ENCODE results near the gene TIMM10B. TPM values are rescaled to one million over a fixed set of nuclear protein-coding genes. Genes with fewer than 3 reads are reported as not detected.
"Not testable (repeated sequence)": the region's sequence is repeated elsewhere in the genome, so short reads cannot be mapped to it uniquely, and the experiment has no call there.

Gene TIMM10B
- total RNA-seq, 2 experiments from 2014 or later = 29.2 to 47.0 TPM

DNA sequence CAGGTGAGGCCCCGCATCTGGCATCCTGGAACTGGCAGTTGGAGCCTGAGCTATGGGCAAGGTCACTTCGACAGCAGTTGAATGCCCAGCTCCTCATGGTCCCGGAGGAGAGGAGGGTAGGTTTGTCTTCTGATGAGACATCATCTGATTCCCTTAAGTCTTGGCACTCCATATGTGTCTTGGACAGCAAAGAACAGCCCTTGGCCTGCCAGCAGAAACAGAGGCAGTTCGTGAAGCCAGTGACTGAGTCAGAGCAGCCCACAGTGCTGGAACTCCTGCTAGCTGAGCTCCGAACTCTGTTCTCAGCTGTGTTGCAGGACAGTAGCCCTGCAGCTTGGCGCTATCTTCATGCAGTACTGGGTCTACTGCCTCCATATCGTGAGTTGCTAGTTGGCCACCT lies 16.8 kb downstream of the TIMM10B start:
- CTCF ChIA-PET = interaction anchor here (0.8 to 1.6 kb wide), 6 partner anchors 12 to 135 kb away, joined by 3 to 6 read pairs (median 3); no protein-coding TSS in a partner anchor
- ATAC-seq (no peak), DNase-seq (no peak)
- H3K27ac Mint-ChIP-seq = no peak overlapping the region
- no peak overlapping the region for H3K4me3 Mint-ChIP-seq
- peaks cover 17% of the 10 kb centered on the region for H3K36me3 Mint-ChIP-seq
- peaks cover 8% of the 10 kb centered on the region for H3K4me1 Mint-ChIP-seq
- H3K9me3 Mint-ChIP-seq (ENCODE audit: low read depth) = no peaks in the 10 kb centered on the region
- H3K27me3 Mint-ChIP-seq = no peaks in the 10 kb centered on the region

- H3K4me3 Mint-ChIP-seq = no peak overlapping the region
- H3K27ac Mint-ChIP-seq = no peak overlapping the region
- peaks cover 8% of the 10 kb centered on the region for H3K4me1 Mint-ChIP-seq
- ATAC-seq = no peak
- H3K9me3 Mint-ChIP-seq (ENCODE audit: low read depth) = no peaks in the 10 kb centered on the region
- peaks cover 17% of the 10 kb centered on the region for H3K36me3 Mint-ChIP-seq
- no peak for DNase-seq
- CTCF ChIA-PET = interaction anchor here (0.8 to 1.6 kb wide), 7 partner anchors 12 to 136 kb away, joined by 3 to 6 read pairs (median 3); no protein-coding TSS in a partner anchor
- no peaks in the 10 kb centered on the region for H3K27me3 Mint-ChIP-seq
Observed at GRCh38 chr11:6498544-6498943, 17.2 kb downstream of the TIMM10B start.

GRCh38 chr11:6502382-6502781 lies 21.1 kb downstream of the TIMM10B start:
- Mint-ChIP-seq H3K27me3 (no peaks in the 10 kb centered on the region), H3K9me3 (ENCODE audit: low read depth) (no peaks in the 10 kb centered on the region), H3K4me3 (no peak overlapping the region), H3K27ac (no peak overlapping the region), H3K36me3 (peaks cover 12% of the 10 kb centered on the region), H3K4me1 (peaks cover 8% of the 10 kb centered on the region)
- CTCF ChIA-PET = no interaction called here
- no peak for DNase-seq
- no peak for ATAC-seq

DNA sequence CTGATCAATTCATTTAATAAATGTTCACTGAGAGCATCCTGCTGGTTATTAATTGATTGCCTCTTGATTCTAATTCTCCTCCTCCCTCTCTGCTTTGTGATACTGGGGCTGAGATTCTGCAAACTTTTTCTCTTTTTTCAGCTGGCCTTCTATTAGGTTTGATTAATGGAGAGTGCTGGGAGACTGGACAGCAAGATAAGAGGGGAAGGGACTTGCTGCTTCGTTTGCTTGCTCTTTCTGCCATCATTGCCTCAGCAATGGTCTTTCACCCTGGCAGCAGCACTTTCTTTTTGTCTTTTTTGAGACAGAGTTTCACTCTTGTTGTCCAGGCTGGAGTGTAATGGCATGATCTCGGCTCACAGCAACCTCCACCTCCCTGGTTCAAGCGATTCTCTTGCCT lies 22.9 kb downstream of the TIMM10B start:
- no peak for ATAC-seq
- CTCF ChIA-PET = interaction anchor here (0.7 to 5.6 kb wide), 10 partner anchors 9 to 201 kb away, joined by 3 to 82 read pairs (median 3); partner anchors contain the start of gene MRPL17
- no peaks in the 10 kb centered on the region for H3K9me3 Mint-ChIP-seq (ENCODE audit: low read depth)
- no peaks in the 10 kb centered on the region for H3K27me3 Mint-ChIP-seq
- peaks cover 11% of the 10 kb centered on the region for H3K36me3 Mint-ChIP-seq
- no peak for DNase-seq
- H3K27ac Mint-ChIP-seq = no peak overlapping the region
- peaks cover 8% of the 10 kb centered on the region for H3K4me1 Mint-ChIP-seq
- H3K4me3 Mint-ChIP-seq = no peak overlapping the region

DNA sequence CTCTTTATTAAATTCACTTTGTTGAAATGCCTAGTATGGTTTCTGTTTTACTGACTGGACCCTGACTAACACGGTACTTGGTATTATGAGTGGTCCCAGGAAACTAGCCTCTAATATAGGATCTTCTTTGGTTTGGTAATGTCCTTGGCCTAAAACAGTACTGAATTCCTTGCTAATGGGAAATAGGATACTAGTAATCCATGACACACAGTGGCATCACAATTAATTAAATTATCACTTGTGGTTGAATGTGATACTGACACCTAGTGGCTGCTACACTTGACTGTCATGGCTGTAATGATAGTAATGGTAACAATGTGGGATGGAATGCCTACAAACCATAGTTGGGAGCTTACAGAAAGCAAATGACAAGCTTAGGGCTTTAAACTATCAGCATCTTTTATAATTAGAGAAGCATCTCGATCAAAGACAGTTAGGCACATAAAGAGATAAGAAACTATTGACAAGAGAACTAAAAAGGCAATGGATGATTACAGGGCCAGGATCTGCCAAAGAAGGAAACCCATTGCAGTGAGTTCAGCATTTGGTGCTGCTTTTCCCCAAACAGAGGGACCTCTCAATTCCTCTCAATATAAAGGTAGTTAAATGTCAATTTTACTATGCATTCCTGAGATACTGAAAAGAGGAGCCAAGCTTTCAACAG lies 24.4 kb downstream of the TIMM10B start:
- Mint-ChIP-seq H3K9me3 (ENCODE audit: low read depth) (no peaks in the 10 kb centered on the region), H3K27me3 (no peaks in the 10 kb centered on the region), H3K27ac (no peak overlapping the region), H3K4me1 (peaks cover 4% of the 10 kb centered on the region), H3K36me3 (peaks cover 14% of the 10 kb centered on the region), H3K4me3 (no peak overlapping the region)
- peak; percentile 63 for ATAC-seq
- no peak for DNase-seq
- CTCF ChIA-PET = interaction anchor here (0.6 to 5.6 kb wide), 24 partner anchors 8 to 188 kb away, joined by 3 to 82 read pairs (median 4); partner anchors contain the start of genes HPX, MRPL17 and SMPD1

- no peaks in the 10 kb centered on the region for H3K4me1 Mint-ChIP-seq
- ATAC-seq (no peak), DNase-seq (no peak)
- H3K27ac Mint-ChIP-seq = no peak overlapping the region
- CTCF ChIA-PET = no interaction called here
- no peak overlapping the region for H3K4me3 Mint-ChIP-seq
- H3K27me3 Mint-ChIP-seq = no peaks in the 10 kb centered on the region
- H3K9me3 Mint-ChIP-seq (ENCODE audit: low read depth) = no peaks in the 10 kb centered on the region
- peaks cover 31% of the 10 kb centered on the region for H3K36me3 Mint-ChIP-seq
Observed at GRCh38 chr11:6516865-6517264, 35.6 kb downstream of the TIMM10B start.

DNA sequence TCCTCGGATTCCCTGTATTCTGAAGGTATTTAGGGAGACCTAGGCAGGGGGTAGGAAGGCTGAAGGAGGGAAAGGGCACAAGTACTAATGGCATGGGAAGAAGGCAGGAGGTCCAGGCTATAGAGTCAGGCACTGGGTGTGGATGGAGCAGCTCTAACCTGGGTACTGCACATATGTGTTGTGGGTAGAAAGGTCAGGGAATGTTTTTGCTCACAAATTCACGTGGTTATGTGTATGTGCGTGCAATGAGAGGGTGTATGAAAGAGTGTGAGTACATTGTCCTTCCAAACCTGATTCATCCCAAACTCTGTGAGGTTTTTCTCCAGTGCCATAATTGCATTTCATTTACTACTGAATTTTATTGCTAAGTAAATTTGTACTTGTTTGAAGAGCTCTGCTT lies 39.0 kb downstream of the TIMM10B start:
- no peak for DNase-seq
- Mint-ChIP-seq H3K4me1 (peaks cover 8% of the 10 kb centered on the region), H3K27ac (no peak overlapping the region), H3K4me3 (no peak overlapping the region), H3K9me3 (ENCODE audit: low read depth) (no peaks in the 10 kb centered on the region), H3K27me3 (no peaks in the 10 kb centered on the region), H3K36me3 (peaks cover 35% of the 10 kb centered on the region)
- CTCF ChIA-PET = interaction anchor here (1.7 kb wide), 2 partner anchors 10 to 15 kb away, joined by 11 to 14 read pairs; no protein-coding TSS in a partner anchor
- no peak for ATAC-seq

- not testable (repeated sequence) for H3K9me3 Mint-ChIP-seq (ENCODE audit: low read depth); H3K27ac Mint-ChIP-seq; ATAC-seq; H3K4me3 Mint-ChIP-seq; DNase-seq; H3K27me3 Mint-ChIP-seq
- peaks cover 19% of the 10 kb centered on the region for H3K4me1 Mint-ChIP-seq
- H3K36me3 Mint-ChIP-seq = peaks cover 43% of the 10 kb centered on the region
- CTCF ChIA-PET = interaction anchor here (0.8 to 2.2 kb wide), 4 partner anchors 9 to 162 kb away, joined by 3 to 6 read pairs (median 5); partner anchors contain the start of gene MRPL17
Observed at GRCh38 chr11:6521946-6522345, 40.6 kb downstream of the TIMM10B start.

DNA sequence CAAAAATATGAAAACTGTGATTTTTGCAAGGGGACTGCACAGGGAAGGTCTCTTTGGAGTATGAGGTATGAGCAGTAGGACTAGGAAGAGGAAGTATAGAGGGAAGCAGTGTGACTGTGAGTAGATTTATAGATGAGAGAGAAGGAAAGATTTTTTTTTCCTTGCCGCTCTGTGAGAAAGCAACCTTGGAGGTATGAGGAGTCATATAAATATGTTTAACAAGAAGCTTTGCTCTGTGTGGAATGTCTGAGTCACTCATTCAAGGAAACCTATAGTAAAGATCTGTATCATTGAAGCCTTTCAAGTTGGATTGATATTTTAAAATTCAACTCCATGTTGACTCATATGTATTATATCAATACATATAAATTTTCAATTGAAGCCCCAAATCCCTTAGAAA lies 42.0 kb downstream of the TIMM10B start:
- CTCF ChIA-PET = interaction anchor here (1.9 to 2.2 kb wide), 2 partner anchors 8 to 18 kb away, joined by 6 read pairs; no protein-coding TSS in a partner anchor
- ATAC-seq = no peak
- H3K4me3 Mint-ChIP-seq = no peak overlapping the region
- no peaks in the 10 kb centered on the region for H3K27me3 Mint-ChIP-seq
- DNase-seq = no peak
- no peaks in the 10 kb centered on the region for H3K9me3 Mint-ChIP-seq (ENCODE audit: low read depth)
- peaks cover 46% of the 10 kb centered on the region for H3K36me3 Mint-ChIP-seq
- peaks cover 19% of the 10 kb centered on the region for H3K4me1 Mint-ChIP-seq
- H3K27ac Mint-ChIP-seq = no peak overlapping the region

- Mint-ChIP-seq H3K36me3 (peaks cover 35% of the 10 kb centered on the region), H3K4me3 (peak overlapping the region; percentile 41), H3K4me1 (peaks cover 19% of the 10 kb centered on the region), H3K9me3 (ENCODE audit: low read depth) (no peaks in the 10 kb centered on the region), H3K27ac (peak overlapping the region; percentile 78), H3K27me3 (no peaks in the 10 kb centered on the region)
- peak; percentile 23 for ATAC-seq
- DNase-seq = no peak
- CTCF ChIA-PET = interaction anchor here (0.8 to 1.4 kb wide), 8 partner anchors 15 to 180 kb away, joined by 3 to 14 read pairs (median 4); partner anchors contain the start of gene MRPL17
Observed at GRCh38 chr11:6526411-6527135, 45.3 kb downstream of the TIMM10B start.

- Mint-ChIP-seq H3K4me1 (peaks cover 16% of the 10 kb centered on the region), H3K9me3 (ENCODE audit: low read depth) (no peaks in the 10 kb centered on the region), H3K27ac (no peak overlapping the region), H3K27me3 (no peaks in the 10 kb centered on the region), H3K36me3 (peaks cover 27% of the 10 kb centered on the region), H3K4me3 (no peak overlapping the region)
- DNase-seq = no peak
- CTCF ChIA-PET = interaction anchor here (0.8 to 3.3 kb wide), 5 partner anchors 9 to 176 kb away, joined by 3 to 11 read pairs (median 4); partner anchors contain the start of gene MRPL17
- no peak for ATAC-seq
Observed at GRCh38 chr11:6529266-6529665, 48.0 kb downstream of the TIMM10B start.

GRCh38 chr11:6530848-6531247 lies 49.5 kb downstream of the TIMM10B start:
- H3K27ac Mint-ChIP-seq = no peak overlapping the region

DNA sequence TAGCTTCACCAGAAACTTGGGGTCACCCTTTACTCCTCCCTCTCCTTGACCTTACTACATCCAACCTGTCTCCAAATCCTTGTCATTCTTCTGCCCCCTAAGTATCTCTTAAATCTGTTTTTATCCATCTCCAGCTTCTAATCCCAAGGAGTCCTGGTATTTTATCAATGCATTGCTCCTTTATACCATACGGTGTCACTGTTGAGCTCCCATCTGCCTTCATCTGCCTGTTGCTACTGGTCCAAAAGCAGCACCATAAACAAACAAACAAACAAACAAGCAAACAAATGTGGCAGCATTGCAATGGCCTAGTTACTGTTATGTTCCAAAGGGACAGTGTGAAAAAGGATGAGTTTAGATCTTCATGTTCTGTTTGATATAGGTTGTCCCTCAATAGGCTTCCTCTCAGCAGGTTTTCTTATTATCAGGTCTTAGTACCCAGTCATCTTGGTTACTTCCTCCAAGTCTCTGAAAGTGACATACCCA lies 50.0 kb downstream of the TIMM10B start:
- H3K9me3 Mint-ChIP-seq (ENCODE audit: low read depth) = no peaks in the 10 kb centered on the region
- peaks cover 7% of the 10 kb centered on the region for H3K4me1 Mint-ChIP-seq
- H3K27me3 Mint-ChIP-seq = no peaks in the 10 kb centered on the region
- CTCF ChIA-PET = interaction anchor here (0.8 to 3.6 kb wide), 40 partner anchors 9 to 227 kb away, joined by 3 to 35 read pairs (median 4); partner anchors contain the start of genes MRPL17 and TAF10
- ATAC-seq (peak; percentile 84), DNase-seq (no peak)
- no peak overlapping the region for H3K4me3 Mint-ChIP-seq
- H3K36me3 Mint-ChIP-seq = peaks cover 14% of the 10 kb centered on the region
- no peak overlapping the region for H3K27ac Mint-ChIP-seq

More at GRCh38 chr11:6530848-6531247, 49.5 kb downstream of the TIMM10B start:
- DNase-seq (no peak), ATAC-seq (no peak)
- H3K4me1 Mint-ChIP-seq = peaks cover 12% of the 10 kb centered on the region
- peaks cover 17% of the 10 kb centered on the region for H3K36me3 Mint-ChIP-seq
- no peaks in the 10 kb centered on the region for H3K27me3 Mint-ChIP-seq
- H3K4me3 Mint-ChIP-seq = no peak overlapping the region
- CTCF ChIA-PET = interaction anchor here (0.8 to 3.6 kb wide), 40 partner anchors 8 to 238 kb away, joined by 3 to 35 read pairs (median 4); partner anchors contain the start of genes MRPL17 and TAF10
- H3K9me3 Mint-ChIP-seq (ENCODE audit: low read depth) = no peaks in the 10 kb centered on the region

Data from activated CD8-positive, alpha-beta memory T cell treated with anti-CD3 and anti-CD28 coated beads, Interleukin-2, amount 10 ng/mL, durations not matched to agents 7 days and 5 days (primary cell).